Measurements from ENCODE around the gene EIF5A. TPM values are rescaled to one million over a fixed set of nuclear protein-coding genes. Genes with fewer than 3 reads are reported as not detected.

The EIF5A gene
- total and polyA plus RNA-seq, 12 donors = 197 to 716 (median 267) TPM

DNA sequence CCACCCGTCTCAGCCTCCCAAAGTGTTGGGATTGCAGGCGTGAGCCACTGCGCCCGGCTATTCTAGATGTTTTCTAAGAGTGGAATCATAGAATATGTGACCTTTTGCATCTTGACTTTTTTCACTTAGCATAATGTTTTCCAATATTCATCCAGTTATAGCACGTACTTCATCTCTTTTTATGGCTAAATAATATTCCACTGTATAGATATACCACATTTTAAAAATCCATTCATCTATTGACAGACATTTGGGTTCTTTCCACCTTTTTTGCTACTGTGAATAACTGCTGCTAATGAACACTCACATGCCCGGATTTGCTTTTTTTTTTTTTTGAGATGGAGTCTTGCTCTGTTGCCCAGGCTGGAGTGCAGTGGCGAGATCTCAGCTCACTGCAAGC is 3.2 kb upstream of the EIF5A start:
- no peak overlapping the region for H3K27ac ChIP-seq
- 96 to 99% methylated on average over 7 of the region's 7 CpGs for WGBS, 2 donors
- no peaks in the 10 kb centered on the region for H3K27me3 ChIP-seq
- TF ChIP-seq, protein P1, sequence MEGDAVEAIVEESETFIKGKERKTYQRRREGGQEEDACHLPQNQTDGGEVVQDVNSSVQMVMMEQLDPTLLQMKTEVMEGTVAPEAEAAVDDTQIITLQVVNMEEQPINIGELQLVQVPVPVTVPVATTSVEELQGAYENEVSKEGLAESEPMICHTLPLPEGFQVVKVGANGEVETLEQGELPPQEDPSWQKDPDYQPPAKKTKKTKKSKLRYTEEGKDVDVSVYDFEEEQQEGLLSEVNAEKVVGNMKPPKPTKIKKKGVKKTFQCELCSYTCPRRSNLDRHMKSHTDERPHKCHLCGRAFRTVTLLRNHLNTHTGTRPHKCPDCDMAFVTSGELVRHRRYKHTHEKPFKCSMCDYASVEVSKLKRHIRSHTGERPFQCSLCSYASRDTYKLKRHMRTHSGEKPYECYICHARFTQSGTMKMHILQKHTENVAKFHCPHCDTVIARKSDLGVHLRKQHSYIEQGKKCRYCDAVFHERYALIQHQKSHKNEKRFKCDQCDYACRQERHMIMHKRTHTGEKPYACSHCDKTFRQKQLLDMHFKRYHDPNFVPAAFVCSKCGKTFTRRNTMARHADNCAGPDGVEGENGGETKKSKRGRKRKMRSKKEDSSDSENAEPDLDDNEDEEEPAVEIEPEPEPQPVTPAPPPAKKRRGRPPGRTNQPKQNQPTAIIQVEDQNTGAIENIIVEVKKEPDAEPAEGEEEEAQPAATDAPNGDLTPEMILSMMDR (IDR thresholded peaks at IDR 0.05) = no peak
- H3K36me3 ChIP-seq = peaks cover 0 to under 1% (median 0%) of the 10 kb centered on the region in 9 donors
- H3K4me1 ChIP-seq = peaks cover 0 to 17% (median 12%) of the 10 kb centered on the region in 9 donors
- no peak overlapping the region for H3K4me3 ChIP-seq
- intact Hi-C loops (cut with DNase I) = loop anchor here in 1 of 10 donors (10.0 kb wide), 1 partner anchor 259 kb away; the partner anchor contains the start of gene SLC16A11
- ATAC-seq = no peak
- H3K9me3 ChIP-seq = no peaks in the 10 kb centered on the region
- DNase-seq = no peak

DNA sequence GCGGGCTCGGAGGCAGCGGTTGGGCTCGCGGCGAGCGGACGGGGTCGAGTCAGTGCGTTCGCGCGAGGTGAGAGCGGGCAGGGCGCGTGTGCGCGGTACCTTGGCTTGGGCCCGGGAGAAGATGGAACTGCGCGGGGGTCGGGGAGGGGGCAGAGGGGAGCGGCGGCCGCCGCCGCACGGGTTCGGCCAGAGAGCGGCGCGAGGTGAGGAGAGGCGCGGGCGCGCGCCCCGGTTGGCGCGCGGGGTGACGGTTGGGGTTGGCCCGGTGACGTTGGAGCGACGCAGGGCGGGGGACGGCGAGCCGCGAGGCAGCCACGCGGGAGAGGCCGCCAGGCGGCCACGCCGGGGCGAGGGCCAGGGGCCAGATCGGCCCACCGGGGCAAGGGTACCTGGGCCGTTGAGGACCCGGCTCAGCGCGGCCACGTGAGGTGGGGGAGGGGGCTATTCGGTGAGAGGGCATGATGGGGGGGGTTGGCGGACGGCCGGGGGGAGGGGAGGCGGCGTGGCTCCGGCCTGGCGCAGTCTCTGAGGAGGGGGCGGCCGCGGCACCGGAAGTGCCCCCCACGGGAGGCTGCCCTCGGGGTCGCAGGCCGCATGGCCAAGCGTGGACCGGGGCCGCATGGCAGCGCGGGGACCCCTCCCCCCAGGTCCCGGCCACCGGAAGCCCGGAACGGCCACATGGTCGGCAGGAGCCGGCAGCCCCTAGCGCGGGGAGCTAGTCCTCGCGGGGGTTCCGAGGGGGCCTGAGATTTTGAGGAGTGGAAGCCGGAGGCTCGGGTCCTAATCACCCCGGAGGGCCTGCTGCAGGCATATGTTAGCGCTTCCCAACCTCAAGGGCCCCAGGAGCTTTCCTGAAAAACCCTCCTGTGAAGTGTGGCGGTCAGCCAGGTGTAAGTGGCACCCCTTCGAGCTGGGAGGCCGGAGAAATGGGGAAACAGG is 527 bp downstream of the EIF5A start:
- H3K9me3 ChIP-seq = no peaks in the 10 kb centered on the region
- TF ChIP-seq, protein P1 (IDR thresholded peaks at IDR 0.05) = peak in 2 of 9 donors; percentile 11 to 37
- ATAC-seq (peak in 4 of 8 donors; percentile 14 to 41 (median 30)), DNase-seq (peak in 1 of 2 donors; percentile 64)
- WGBS, 2 donors = 0 to 1% methylated on average over 69 to 104 of the region's 104 CpGs
- H3K27me3 ChIP-seq = no peaks in the 10 kb centered on the region
- H3K27ac ChIP-seq = peak overlapping the region; percentile 87 to 100 (median 98)
- H3K4me3 ChIP-seq = peak overlapping the region; percentile 76 to 98 (median 91)
- H3K36me3 ChIP-seq = peaks cover 0 to 38% (median 33%) of the 10 kb centered on the region in 9 donors
- intact Hi-C loops (cut with DNase I) = loop anchor here in 5 of 10 donors (1.0 to 10.0 kb wide), 7 partner anchors 21 to 264 kb away; partner anchors contain the start of genes GABARAP (in 2 of the 5), CLDN7 (in 1 of the 5), NEURL4 (in 1 of the 5) and SLC16A11 (in 1 of the 5)
- peaks cover 1 to 50% (median 35%) of the 10 kb centered on the region in 9 donors for H3K4me1 ChIP-seq

DNA sequence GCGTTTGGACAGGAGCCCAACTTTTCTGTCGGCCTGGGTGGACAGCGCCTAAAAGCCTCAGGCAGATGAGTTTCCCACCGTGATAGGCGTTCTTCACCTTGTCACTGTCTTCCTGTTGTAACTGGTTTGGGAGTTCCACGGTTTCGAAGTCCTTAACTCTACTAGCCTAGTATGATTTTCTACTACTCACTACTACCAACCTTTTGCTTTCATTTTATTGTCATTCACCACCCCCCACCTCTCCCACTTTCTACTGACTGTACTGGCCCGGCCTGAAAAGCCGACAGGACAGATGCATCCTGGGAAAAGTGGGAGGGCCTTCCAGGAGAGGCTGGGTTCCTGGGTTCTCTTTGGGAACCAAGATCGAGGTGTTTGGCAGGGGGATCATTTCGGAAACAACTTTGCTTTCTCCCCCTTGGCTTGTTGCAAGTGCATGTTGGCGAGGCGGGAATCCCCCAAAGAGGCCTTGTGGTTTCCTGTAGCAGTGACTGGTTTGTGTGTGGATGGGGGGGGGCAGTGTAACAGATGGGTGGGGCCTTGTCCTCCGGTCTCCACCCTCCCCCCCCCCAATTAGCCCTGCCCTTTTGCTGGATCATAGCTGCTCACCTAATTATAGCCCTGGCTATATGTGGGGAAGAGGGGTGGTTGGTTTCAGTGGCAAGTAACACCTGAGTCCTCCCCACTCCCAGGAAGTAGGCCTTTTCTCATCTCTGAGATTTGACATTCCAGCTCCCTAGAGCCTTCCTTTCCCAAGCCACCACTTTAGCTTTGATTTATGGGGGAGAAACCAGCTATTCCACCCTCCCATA is 1.4 kb downstream of the EIF5A start:
- Histone ChIP-seq H3K36me3 (peaks cover 0 to 47% (median 41%) of the 10 kb centered on the region in 9 donors), H3K27me3 (no peaks in the 10 kb centered on the region), H3K4me1 (peaks cover 7 to 59% (median 44%) of the 10 kb centered on the region in 9 donors), H3K27ac (peak overlapping the region in 9 of 10 donors; percentile 87 to 100 (median 99)), H3K4me3 (peak overlapping the region; percentile 76 to 98 (median 91)), H3K9me3 (no peaks in the 10 kb centered on the region)
- TF ChIP-seq, protein P1 (IDR thresholded peaks at IDR 0.05) = no peak
- DNase-seq (peak in 1 of 2 donors; percentile 86), ATAC-seq (peak in 4 of 8 donors; percentile 12 to 25 (median 22))
- WGBS, 2 donors = 2 to 4% methylated on average over 14 of the region's 14 CpGs
- intact Hi-C loops (cut with DNase I) = loop anchor here in 4 of 10 donors (5.0 to 10.0 kb wide), 5 partner anchors 47 to 264 kb away; partner anchors contain the start of genes CLDN7 (in 1 of the 4), GABARAP (in 1 of the 4), SLC16A11 (in 1 of the 4) and TMEM256 (in 1 of the 4)

Data from heart right ventricle (tissue), 16 donors.